NCI-H510A treated with DMSO at 0.1 percent for 48 hours (cell line): ENCODE data around the gene TXK.

Experiments used
- DNase-seq: peaks from one replicate; lab custom pipeline; 2025; lab: John Stamatoyannopoulos, UW

TXK gene

DNA sequence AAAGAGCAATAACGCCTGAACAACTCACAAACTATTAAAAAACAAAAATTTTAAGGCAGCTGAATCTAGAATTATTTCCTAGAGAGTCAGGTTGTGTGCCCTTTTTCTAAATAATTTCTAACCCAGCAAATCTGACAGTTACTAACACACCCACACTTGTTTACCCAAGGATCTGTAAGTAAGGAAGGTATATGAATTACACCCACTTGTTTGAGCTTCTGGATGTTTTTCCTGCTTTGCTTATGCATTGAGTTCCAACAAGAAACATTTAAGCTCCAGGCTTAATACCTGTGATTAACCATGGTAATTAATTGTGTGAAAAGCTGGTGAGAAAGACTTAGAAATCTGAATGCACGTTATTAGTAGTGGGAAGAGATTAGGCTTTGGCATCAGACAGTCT lies 115.9 kb downstream of the TXK start:
- DNase-seq: no peak

DNA sequence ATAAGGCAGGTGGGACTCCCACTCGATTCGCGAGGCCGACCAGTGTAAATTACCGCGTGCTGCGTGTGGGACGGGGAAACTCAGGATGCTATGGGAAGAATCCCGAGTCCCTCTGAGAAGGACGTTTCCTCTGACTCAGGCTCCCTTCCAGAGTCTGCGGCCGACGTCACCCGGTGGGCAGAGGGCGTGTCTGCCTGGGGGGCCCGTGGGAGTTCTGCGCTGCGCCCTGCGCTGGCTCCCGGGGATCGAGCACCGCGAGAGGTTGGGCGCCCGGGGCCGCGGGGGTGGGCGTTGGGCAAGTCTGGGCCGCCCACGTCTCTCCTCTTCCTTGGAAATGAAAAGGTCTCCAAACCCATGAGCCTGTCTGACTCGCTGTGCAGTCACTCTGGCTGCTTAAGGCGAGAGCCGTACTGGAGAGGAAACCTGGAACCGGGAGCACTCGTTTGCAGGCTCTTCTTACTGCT lies 116.9 kb downstream of the TXK start:
- peak; percentile 24 for DNase-seq
